Spleen (tissue), 11 donors: ENCODE results near the gene MYO5B. TPM values are rescaled to one million over a fixed set of nuclear protein-coding genes. Genes with fewer than 3 reads are reported as not detected.
"Not testable (repeated sequence)": the region's sequence is repeated elsewhere in the genome, so short reads cannot be mapped to it uniquely, and the experiment has no call there.

Experiments used
- DNase-seq: peaks from one replicate; pipeline ENCODE4 v3.0.0-alpha.2; 2020
- H3K27ac ChIP-seq, 8 donors: fragments of 200-600 bp; sonication (generic) in 7 of 8; 1 replicate in 4 of 8; 2 replicates in 4 of 8; pipeline versions ENCODE4 v1.5.0 to v1.8.0; 2016 to 2021; ENCODE audit warnings: inconsistent platforms in 4 of 8, mild to moderate bottlenecking in 4 of 8, moderate library complexity in 1 of 8
- H3K27me3 ChIP-seq, 7 donors: fragments of 200-600 bp; sonication (generic) in 6 of 7; replicated peaks in 1 of 7; 1 replicate in 4 of 7; 2 replicates in 3 of 7; pipeline versions ENCODE4 v1.5.0 to v1.8.0; 2016 to 2021; ENCODE audit warnings: inconsistent platforms in 3 of 7, mild to moderate bottlenecking in 1 of 7
- H3K36me3 ChIP-seq, 6 donors: fragments of 200-600 bp; sonication (generic) in 5 of 6; 1 replicate in 4 of 6; 2 replicates in 2 of 6; pipeline versions ENCODE4 v1.5.0 to v1.8.0; 2016 to 2021; ENCODE audit warnings: inconsistent platforms in 2 of 6
- H3K4me1 ChIP-seq, 6 donors: fragments of 200-600 bp; sonication (generic) in 5 of 6; 1 replicate in 3 of 6; 2 replicates in 3 of 6; pipeline versions ENCODE4 v1.5.0 to v1.8.0; 2016 to 2021; ENCODE audit warnings: inconsistent platforms in 3 of 6
- H3K4me3 ChIP-seq, 8 donors: fragments of 200-600 bp; sonication (generic) in 7 of 8; 1 replicate in 4 of 8; 2 replicates in 4 of 8; pipeline versions ENCODE4 v1.5.0 to v1.8.0; 2016 to 2021; ENCODE audit warnings: inconsistent platforms in 4 of 8, mild to moderate bottlenecking in 4 of 8, moderate library complexity in 2 of 8
- H3K9me3 ChIP-seq, 8 donors: fragments of 200-600 bp; sonication (generic) in 7 of 8; 1 replicate in 4 of 8; 2 replicates in 4 of 8; pipeline versions ENCODE4 v1.5.0 to v1.8.0; 2016 to 2021; ENCODE audit warnings: inconsistent platforms in 4 of 8
- POLR2A ChIP-seq, 3 donors: fragments of 450-650 bp; IDR thresholded peaks; one replicate each; pipeline ENCODE4 v1.5.1; 2017; ENCODE audit warnings: antibody characterized with exemption in 3 of 3, mild to moderate bottlenecking in 1 of 3
- POLR2AphosphoS5 ChIP-seq, 3 donors: sonication (generic); formaldehyde crosslinking; IDR thresholded peaks; one replicate each; pipeline ENCODE4 v1.5.1; 2017; ENCODE audit warnings: antibody characterized with exemption in 3 of 3
- WGBS, 5 donors: extraction: QIAGEN DNeasy Blood & Tissue Kit in 3 of 5; methylation state at CpG; one replicate each; pipeline versions ENCODE4 v1.1.5 to v1.1.7; 2013 to 2018; 5-methylcytosine and 5-hydroxymethylcytosine counted together
- intact Hi-C: fragments of 100-400 bp; cut with DNase I; formaldehyde crosslinking; loops from one replicate; pipeline ENCODE4 v1.15.0; 2023; ENCODE audit warnings: low total_unique reads
- polyA plus RNA-seq, 3 donors: library from polyadenylated mRNA; stranded (reverse); fragments of 200-250 nt; gene quantifications; one replicate each; pipeline ENCODE4 v1.2.1, GENCODE V29; 2013
- total RNA-seq, 7 donors: library from RNA; depleted of rRNA in 3 of 7; stranded (reverse); fragments of >200 nt in 3 of 7; fragmentation: NEBNext Ultra II Directional in 4 of 7; extraction: Animal tissue kit (Norgen Biotek cat#: 25700) in 4 of 7; gene quantifications; one replicate each; pipeline versions ENCODE4 v1.1.0 to v1.2.1, GENCODE V29; 2016 to 2021
- TF ChIP-seq, protein P1 (sequence below), 11 experiments: fragments of 200-600 bp in 7 of 11; fragments of 450-650 bp in 4 of 11; sonication (generic) in 4 of 11; IDR thresholded peaks in 8 of 11; conservative IDR thresholded peaks in 3 of 11; 1 replicate in 7 of 11; 2 replicates in 4 of 11; pipeline versions ENCODE4 v1.4.0 to v1.8.0; 2016 to 2021; ENCODE audit warnings: antibody characterized with exemption in 11 of 11, inconsistent platforms in 4 of 11, mild to moderate bottlenecking in 1 of 11
- donor health status: healthy with polysubstance abuse.
- donor health status: DM: no; HTN: no; CAD: no; lungs with moderate emphysema.
- donor health status: DM: no; HTN: no; CAD: no.
- donor health status: Bipolar disorder and iron deficiency.
- donor health status: healthy.
- donor health status: DM: no; HTN: no; CAD: no.
- donor health status: DM: yes; HTN: yes; CAD: no.

The MYO5B gene
- total and polyA plus RNA-seq, 10 donors: 0.74 to 6.0 (median 2.4) TPM

DNA sequence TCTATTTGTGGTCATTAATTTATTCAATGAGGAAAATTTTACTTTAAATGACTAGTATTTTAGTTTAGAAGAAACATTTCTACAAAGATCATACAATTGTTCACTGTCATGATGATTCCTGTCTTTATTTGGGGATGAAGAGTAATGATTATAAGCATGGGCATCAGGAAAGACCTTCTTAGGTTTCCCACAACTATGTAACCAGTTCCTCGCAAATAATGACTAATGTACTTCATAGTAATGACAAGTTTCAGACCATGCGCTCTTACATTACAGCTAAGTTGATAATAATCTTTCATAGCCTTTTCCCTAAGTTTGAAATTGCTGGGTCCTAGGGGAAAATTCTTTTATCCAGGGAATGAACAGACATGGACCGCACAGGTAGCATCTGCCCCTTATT is 90.5 kb downstream of the MYO5B start:
- Histone ChIP-seq H3K4me3 (no peak overlapping the region), H3K4me1 (no peaks in the 10 kb centered on the region), H3K9me3 (no peaks in the 10 kb centered on the region), H3K27me3 (peaks cover 0 to 21% (median 0%) of the 10 kb centered on the region in 7 donors), H3K27ac (no peak overlapping the region), H3K36me3 (no peaks in the 10 kb centered on the region)
- no peak for DNase-seq
- WGBS, 5 donors: 86 to 95% (median 94%) methylated on average over 3 of the region's 3 CpGs
- intact Hi-C loops: no loop called here
- TF ChIP-seq, protein P1, sequence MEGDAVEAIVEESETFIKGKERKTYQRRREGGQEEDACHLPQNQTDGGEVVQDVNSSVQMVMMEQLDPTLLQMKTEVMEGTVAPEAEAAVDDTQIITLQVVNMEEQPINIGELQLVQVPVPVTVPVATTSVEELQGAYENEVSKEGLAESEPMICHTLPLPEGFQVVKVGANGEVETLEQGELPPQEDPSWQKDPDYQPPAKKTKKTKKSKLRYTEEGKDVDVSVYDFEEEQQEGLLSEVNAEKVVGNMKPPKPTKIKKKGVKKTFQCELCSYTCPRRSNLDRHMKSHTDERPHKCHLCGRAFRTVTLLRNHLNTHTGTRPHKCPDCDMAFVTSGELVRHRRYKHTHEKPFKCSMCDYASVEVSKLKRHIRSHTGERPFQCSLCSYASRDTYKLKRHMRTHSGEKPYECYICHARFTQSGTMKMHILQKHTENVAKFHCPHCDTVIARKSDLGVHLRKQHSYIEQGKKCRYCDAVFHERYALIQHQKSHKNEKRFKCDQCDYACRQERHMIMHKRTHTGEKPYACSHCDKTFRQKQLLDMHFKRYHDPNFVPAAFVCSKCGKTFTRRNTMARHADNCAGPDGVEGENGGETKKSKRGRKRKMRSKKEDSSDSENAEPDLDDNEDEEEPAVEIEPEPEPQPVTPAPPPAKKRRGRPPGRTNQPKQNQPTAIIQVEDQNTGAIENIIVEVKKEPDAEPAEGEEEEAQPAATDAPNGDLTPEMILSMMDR (IDR thresholded peaks at IDR 0.05 in 8 of 11, conservative IDR thresholded peaks at IDR 0.05 in 3 of 11): no peak

DNA sequence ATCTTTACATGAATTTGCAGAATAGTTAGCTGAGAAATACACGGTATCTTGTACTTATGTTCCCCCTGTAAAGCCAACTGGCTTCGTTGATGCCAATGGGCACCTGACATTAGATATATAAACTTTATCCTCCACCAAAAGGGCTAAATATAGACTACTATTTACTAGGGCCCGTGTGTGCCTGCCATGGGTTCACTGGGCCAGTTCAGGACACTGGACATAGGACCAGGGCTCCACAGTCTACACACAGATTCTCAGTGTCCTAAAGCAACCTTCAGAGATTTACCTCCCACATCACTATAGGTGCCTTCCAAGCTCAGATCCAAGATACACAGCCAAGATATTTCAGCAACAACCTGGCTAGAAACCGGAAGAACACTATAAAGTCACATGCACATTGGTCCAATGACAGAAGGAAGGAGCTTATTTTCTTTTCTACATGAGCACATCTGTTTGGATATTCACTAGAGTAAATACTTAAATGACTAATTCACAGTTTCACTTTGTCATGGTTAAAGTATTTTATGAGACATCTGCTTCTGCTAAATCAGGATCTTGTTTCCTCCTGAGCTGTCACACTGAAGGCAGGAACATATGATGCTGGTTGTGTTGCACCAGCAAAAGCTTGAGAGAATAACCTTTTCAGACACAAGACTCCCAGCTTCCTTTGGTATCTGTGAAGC is 95.1 kb downstream of the MYO5B start:
- TF ChIP-seq, protein P1 (IDR thresholded peaks at IDR 0.05 in 8 of 11, conservative IDR thresholded peaks at IDR 0.05 in 3 of 11): no peak
- TF ChIP-seq POLR2AphosphoS5 (IDR thresholded peaks at IDR 0.05): no peak
- TF ChIP-seq POLR2A (IDR thresholded peaks at IDR 0.05): no peak
- no peaks in the 10 kb centered on the region for H3K9me3 ChIP-seq
- intact Hi-C loops: no loop called here
- H3K4me1 ChIP-seq: no peaks in the 10 kb centered on the region
- 75 to 83% (median 79%) methylated on average over 4 of the region's 4 CpGs for WGBS, 5 donors
- H3K27ac ChIP-seq: no peak overlapping the region
- H3K4me3 ChIP-seq: no peak overlapping the region
- no peak for DNase-seq
- H3K27me3 ChIP-seq: peaks cover 0 to 21% (median 0%) of the 10 kb centered on the region in 7 donors
- no peaks in the 10 kb centered on the region for H3K36me3 ChIP-seq

DNA sequence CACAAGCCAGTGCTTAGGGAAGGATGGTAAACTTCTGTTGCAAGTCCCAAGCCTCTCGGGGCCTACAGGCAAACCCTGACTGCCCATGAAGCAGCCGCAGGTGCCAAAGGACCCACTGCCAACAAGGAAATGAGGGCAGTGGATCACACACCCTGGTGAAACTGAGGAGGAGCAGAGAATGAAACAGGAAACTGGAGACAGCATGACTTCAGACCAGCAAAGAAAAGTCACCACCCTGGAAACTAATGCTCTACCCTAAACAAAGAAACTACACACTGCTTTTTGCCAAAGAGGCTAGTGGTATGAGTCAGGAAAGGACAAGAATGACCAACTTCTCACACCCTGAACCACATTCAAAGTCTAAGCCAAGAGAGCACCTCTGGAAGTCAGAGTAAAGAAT is 97.2 kb downstream of the MYO5B start:
- WGBS, 5 donors: 68 to 82% (median 78%) methylated on average over 2 of the region's 2 CpGs
- Histone ChIP-seq H3K4me3 (no peak overlapping the region), H3K36me3 (no peaks in the 10 kb centered on the region), H3K4me1 (no peaks in the 10 kb centered on the region), H3K9me3 (no peaks in the 10 kb centered on the region), H3K27me3 (peaks cover 0 to 13% (median 0%) of the 10 kb centered on the region in 7 donors), H3K27ac (no peak overlapping the region)
- TF ChIP-seq POLR2A (IDR thresholded peaks at IDR 0.05) (no peak), POLR2AphosphoS5 (IDR thresholded peaks at IDR 0.05) (no peak)
- TF ChIP-seq, protein P1 (IDR thresholded peaks at IDR 0.05 in 8 of 11, conservative IDR thresholded peaks at IDR 0.05 in 3 of 11): no peak
- intact Hi-C loops: no loop called here
- no peak for DNase-seq

DNA sequence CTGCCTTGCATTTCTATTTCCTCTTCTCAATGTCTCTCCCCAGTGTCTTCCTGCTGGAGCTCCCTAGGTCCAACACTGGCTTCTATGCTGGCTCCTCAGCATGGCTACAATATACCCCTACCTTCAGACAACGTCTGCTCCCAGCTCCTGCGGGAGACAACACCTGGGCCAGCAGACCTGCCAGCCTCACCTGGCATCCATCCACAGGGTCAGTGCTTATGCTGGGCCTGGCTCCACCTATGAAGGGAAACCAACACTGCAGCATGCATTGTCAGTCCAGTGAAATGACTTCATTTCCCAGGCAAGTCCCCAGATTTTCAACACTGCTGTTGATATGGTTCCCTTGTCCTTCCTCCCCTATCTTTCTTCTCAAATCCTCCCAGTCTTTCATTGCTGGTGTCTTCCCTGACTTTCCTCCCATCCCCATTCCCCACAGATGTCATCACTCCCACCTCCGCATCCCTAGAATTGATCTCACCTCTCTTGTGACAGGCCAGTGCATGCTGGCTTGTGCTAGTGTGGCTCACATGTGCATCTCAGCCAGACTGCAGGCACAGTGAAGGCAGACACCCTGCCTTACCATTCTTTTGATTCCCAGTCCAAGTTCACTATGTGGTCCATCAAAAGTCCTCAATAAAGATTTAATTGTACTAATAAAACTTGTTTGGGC is 98.0 kb downstream of the MYO5B start:
- TF ChIP-seq POLR2AphosphoS5 (IDR thresholded peaks at IDR 0.05): no peak
- TF ChIP-seq POLR2A (IDR thresholded peaks at IDR 0.05): no peak
- TF ChIP-seq, protein P1 (IDR thresholded peaks at IDR 0.05 in 8 of 11, conservative IDR thresholded peaks at IDR 0.05 in 3 of 11): no peak
- DNase-seq: no peak
- H3K27me3 ChIP-seq: peaks cover 0 to 9% (median 0%) of the 10 kb centered on the region in 7 donors
- no peaks in the 10 kb centered on the region for H3K4me1 ChIP-seq
- intact Hi-C loops: no loop called here
- H3K27ac ChIP-seq: no peak overlapping the region
- no peaks in the 10 kb centered on the region for H3K36me3 ChIP-seq
- 86 to 94% (median 88%) methylated on average over 3 of the region's 3 CpGs for WGBS, 5 donors
- H3K9me3 ChIP-seq: no peaks in the 10 kb centered on the region
- H3K4me3 ChIP-seq: no peak overlapping the region

DNA sequence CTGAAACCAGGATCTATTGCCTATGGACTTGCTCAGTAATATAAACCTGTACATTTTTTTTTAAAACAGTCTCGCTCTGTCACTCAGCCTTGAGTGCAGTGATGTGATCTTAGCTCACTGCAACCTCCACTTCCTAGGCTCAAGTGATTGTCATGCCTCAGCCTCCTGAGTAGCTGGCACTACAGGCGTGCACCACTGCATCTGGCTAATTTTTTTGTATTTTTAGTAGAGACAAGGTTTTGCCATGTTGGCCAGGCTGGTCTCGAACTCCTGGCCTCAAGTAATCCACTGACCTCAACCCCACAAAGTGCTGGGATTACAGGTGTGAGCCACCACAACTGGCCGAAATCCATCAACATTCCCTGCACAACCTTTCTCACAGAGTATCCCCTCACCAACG is 100.2 kb downstream of the MYO5B start:
- H3K4me1 ChIP-seq, H3K27ac ChIP-seq, H3K9me3 ChIP-seq, H3K36me3 ChIP-seq, intact Hi-C loops, H3K4me3 ChIP-seq, DNase-seq: not testable (repeated sequence)
- peaks cover 0 to 16% (median 0%) of the 10 kb centered on the region in 7 donors for H3K27me3 ChIP-seq
- WGBS, 5 donors: 84 to 88% (median 85%) methylated on average over 5 of the region's 5 CpGs
